ENCODE measurements around the gene TBC1D10B. TPM values are rescaled to one million over a fixed set of nuclear protein-coding genes. Genes with fewer than 3 reads are reported as not detected.
"Not testable (repeated sequence)": the region's sequence is repeated elsewhere in the genome, so short reads cannot be mapped to it uniquely, and the experiment has no call there.

Gene TBC1D10B
- total and polyA plus RNA-seq, 2 of the 8 experiments (the other 6 are each of a cell fraction or from before 2014, with no cell fraction given), result 15.4 to 28.6 TPM

- H3K27me3 ChIP-seq (replicated peaks in 1 of 4; ENCODE audit: control insufficient read depth in 3 of 4, extremely low read depth in 1 of 4, insufficient read depth in 3 of 4, low read length in 3 of 4); H4K91ac ChIP-seq (replicated peaks; ENCODE audit: insufficient read length, low read length); H3K79me1 ChIP-seq (ENCODE audit: low read depth, low read length); H3K9me3 ChIP-seq (ENCODE audit: insufficient read depth in 2 of 2, low read depth in 1 of 2, low read length in 1 of 2); H3K4me1 ChIP-seq (replicated peaks in 1 of 4; ENCODE audit: control insufficient read depth in 3 of 4, insufficient read depth in 4 of 4, low read length in 3 of 4); H3K14ac ChIP-seq (ENCODE audit: insufficient read length); H2AK5ac ChIP-seq (ENCODE audit: low read depth, low read length); H3K18ac ChIP-seq (ENCODE audit: extremely low read depth, low read length); H3K23ac ChIP-seq (ENCODE audit: insufficient read length); H3K4me2 ChIP-seq (ENCODE audit: insufficient read depth in 1 of 2, low read depth in 2 of 2, low read length in 2 of 2); CTCF ChIA-PET (ENCODE audit: partially characterized antibody); DNase-seq (ENCODE audit: low read depth in 1 of 2, low spot score in 2 of 2); H3K56ac ChIP-seq (replicated peaks; ENCODE audit: insufficient read length, low read depth, low read length); POLR2A ChIA-PET (ENCODE audit: partially characterized antibody); H3K9ac ChIP-seq (replicated peaks in 1 of 4; ENCODE audit: extremely low read depth in 1 of 4, low read depth in 3 of 4, low read length in 3 of 4); H3K27ac ChIP-seq (ENCODE audit: low read depth, low read length); H2BK15ac ChIP-seq (ENCODE audit: low read length); H2BK120ac ChIP-seq (replicated peaks; ENCODE audit: low read depth, low read length); H3K79me2 ChIP-seq (ENCODE audit: control insufficient read depth in 1 of 2, insufficient read depth in 2 of 2, low read length in 2 of 2); H2BK5ac ChIP-seq (ENCODE audit: low read depth, low read length); H4K20me1 ChIP-seq (replicated peaks in 1 of 2; ENCODE audit: control insufficient read depth in 1 of 2, insufficient read depth in 2 of 2, low read length in 2 of 2); H2BK12ac ChIP-seq (ENCODE audit: low read depth, low read length); H4K5ac ChIP-seq (ENCODE audit: insufficient read length, low read depth, low read length); H3K23me2 ChIP-seq (ENCODE audit: low read depth, low read length); H3K4ac ChIP-seq (replicated peaks; ENCODE audit: insufficient read length, low read depth, low read length); H2AFZ ChIP-seq (ENCODE audit: low read length); FAIRE-seq; H3K4me3 ChIP-seq (ENCODE audit: extremely low read depth in 1 of 4, insufficient read depth in 2 of 4, low read depth in 3 of 4, low read length in 4 of 4); H2BK20ac ChIP-seq (ENCODE audit: low read length); H3K36me3 ChIP-seq (ENCODE audit: control insufficient read depth in 2 of 4, insufficient read depth in 4 of 4, low read length in 3 of 4); H4K8ac ChIP-seq (ENCODE audit: extremely low read depth, insufficient read depth, low read length): not testable (repeated sequence)
- WGBS, 2 experiments (ENCODE audit: extremely low coverage in 1 of 2, insufficient coverage in 1 of 2, insufficient read length in 1 of 2, insufficient replicate concordance in 2 of 2, low coverage in 1 of 2, low lambda C conversion rate in 2 of 2, missing lambda C conversion rate in 1 of 2), result 90% methylated on average over 5 of the region's 5 CpGs; no CpG with 5 or more reads in 1 of the 2 experiments
Observed at GRCh38 chr16:30309255-30309654, 61.0 kb downstream of the TBC1D10B start.

Small RNAs within 50 kb of the gene (small RNA-seq; reads per million reads assigned to genes)
- 0.69 reads per million for gene RF00406 (ENCODE audit: insufficient read depth)

Other genes starting within 250 kb of the TBC1D10B start
- 28.7 and 40.1 TPM in 2 replicates for gene MAPK3, start 247.3 kb downstream of the TBC1D10B start, total RNA-seq (2021; fragmentation: NEBNext Ultra II Directional; extraction: Animal tissue kit (Norgen Biotek cat#: 25700))
- 67.9 and 96.1 TPM in 2 replicates for gene MAPK3, start 247.3 kb downstream of the TBC1D10B start, polyA plus RNA-seq (2011; rRNA removed)
- gene CORO1A, start 186.9 kb downstream of the TBC1D10B start, total RNA-seq (2021; fragmentation: NEBNext Ultra II Directional; extraction: Animal tissue kit (Norgen Biotek cat#: 25700)), result 11.7 and 12.1 TPM in 2 replicates
- gene CORO1A, start 186.9 kb downstream of the TBC1D10B start, polyA plus RNA-seq (2011; rRNA removed), result 10.9 and 11.8 TPM in 2 replicates
- 208 and 211 TPM in 2 replicates for gene BOLA2B, start 176.8 kb downstream of the TBC1D10B start, total RNA-seq (2021; fragmentation: NEBNext Ultra II Directional; extraction: Animal tissue kit (Norgen Biotek cat#: 25700))
- gene BOLA2B, start 176.8 kb downstream of the TBC1D10B start, polyA plus RNA-seq (2011; rRNA removed), result 872 and 991 TPM in 2 replicates
- 18.2 and 36.9 TPM in 2 replicates for gene SLX1A, start 176.6 kb downstream of the TBC1D10B start, total RNA-seq (2021; fragmentation: NEBNext Ultra II Directional; extraction: Animal tissue kit (Norgen Biotek cat#: 25700))
- gene SLX1A, start 176.6 kb downstream of the TBC1D10B start, polyA plus RNA-seq (2011; rRNA removed), result 4.7 and 7.3 TPM in 2 replicates
- 10.9 and 13.8 TPM in 2 replicates for gene SULT1A3, start 171.2 kb downstream of the TBC1D10B start, total RNA-seq (2021; fragmentation: NEBNext Ultra II Directional; extraction: Animal tissue kit (Norgen Biotek cat#: 25700))
- gene SULT1A3, start 171.2 kb downstream of the TBC1D10B start, polyA plus RNA-seq (2011; rRNA removed), result 1.9 and 4.4 TPM in 2 replicates
- gene NPIPB13, start 122.0 kb downstream of the TBC1D10B start, total RNA-seq (2021; fragmentation: NEBNext Ultra II Directional; extraction: Animal tissue kit (Norgen Biotek cat#: 25700)), result 13.5 and 15.5 TPM in 2 replicates
- gene NPIPB13, start 122.0 kb downstream of the TBC1D10B start, polyA plus RNA-seq (2011; rRNA removed), result 4.3 and 6.0 TPM in 2 replicates
- 55.3 and 55.4 TPM in 2 replicates for gene CD2BP2, start 15.2 kb downstream of the TBC1D10B start, total RNA-seq (2021; fragmentation: NEBNext Ultra II Directional; extraction: Animal tissue kit (Norgen Biotek cat#: 25700))
- 22.4 and 30.4 TPM in 2 replicates for gene CD2BP2, start 15.2 kb downstream of the TBC1D10B start, polyA plus RNA-seq (2011; rRNA removed)
- 1.2 TPM in 1 of 2 replicates, not detected in the other for gene MYL11, start 4.3 kb upstream of the TBC1D10B start, total RNA-seq (2021; fragmentation: NEBNext Ultra II Directional; extraction: Animal tissue kit (Norgen Biotek cat#: 25700))
- 1.4 and 1.5 TPM in 2 replicates for gene MYL11, start 4.3 kb upstream of the TBC1D10B start, polyA plus RNA-seq (2011; rRNA removed)
- gene SEPTIN1, start 12.1 kb upstream of the TBC1D10B start, total RNA-seq (2021; fragmentation: NEBNext Ultra II Directional; extraction: Animal tissue kit (Norgen Biotek cat#: 25700)), result 0.84 and 1.4 TPM in 2 replicates
- 0.24 and 0.57 TPM in 2 replicates for gene SEPTIN1, start 12.1 kb upstream of the TBC1D10B start, polyA plus RNA-seq (2011; rRNA removed)
- 40.6 and 41.2 TPM in 2 replicates for gene ZNF48, start 24.9 kb upstream of the TBC1D10B start, total RNA-seq (2021; fragmentation: NEBNext Ultra II Directional; extraction: Animal tissue kit (Norgen Biotek cat#: 25700))
- 30.4 and 39.6 TPM in 2 replicates for gene ZNF48, start 24.9 kb upstream of the TBC1D10B start, polyA plus RNA-seq (2011; rRNA removed)
- gene ZNF771, start 37.1 kb upstream of the TBC1D10B start, total RNA-seq (2021; fragmentation: NEBNext Ultra II Directional; extraction: Animal tissue kit (Norgen Biotek cat#: 25700)), result 9.6 and 10.6 TPM in 2 replicates
- gene ZNF771, start 37.1 kb upstream of the TBC1D10B start, polyA plus RNA-seq (2011; rRNA removed), result 15.7 and 20.2 TPM in 2 replicates
- gene DCTPP1, start 59.5 kb upstream of the TBC1D10B start, total RNA-seq (2021; fragmentation: NEBNext Ultra II Directional; extraction: Animal tissue kit (Norgen Biotek cat#: 25700)), result 90.4 and 94.5 TPM in 2 replicates
- 103 and 105 TPM in 2 replicates for gene DCTPP1, start 59.5 kb upstream of the TBC1D10B start, polyA plus RNA-seq (2011; rRNA removed)
- 61.8 and 62.0 TPM in 2 replicates for gene SEPHS2, start 75.4 kb upstream of the TBC1D10B start, total RNA-seq (2021; fragmentation: NEBNext Ultra II Directional; extraction: Animal tissue kit (Norgen Biotek cat#: 25700))
- gene SEPHS2, start 75.4 kb upstream of the TBC1D10B start, polyA plus RNA-seq (2011; rRNA removed), result 27.5 and 28.2 TPM in 2 replicates
- gene ITGAL, start 102.2 kb upstream of the TBC1D10B start, total RNA-seq (2021; fragmentation: NEBNext Ultra II Directional; extraction: Animal tissue kit (Norgen Biotek cat#: 25700)), result not detected in 2 replicates
- gene ITGAL, start 102.2 kb upstream of the TBC1D10B start, polyA plus RNA-seq (2011; rRNA removed), result 0.02 TPM in 1 of 2 replicates, not detected in the other
- gene ZNF768, start 156.1 kb upstream of the TBC1D10B start, total RNA-seq (2021; fragmentation: NEBNext Ultra II Directional; extraction: Animal tissue kit (Norgen Biotek cat#: 25700)), result 34.7 and 36.1 TPM in 2 replicates
- 47.7 and 63.3 TPM in 2 replicates for gene ZNF768, start 156.1 kb upstream of the TBC1D10B start, polyA plus RNA-seq (2011; rRNA removed)
- 10.3 and 12.0 TPM in 2 replicates for gene ZNF747, start 164.4 kb upstream of the TBC1D10B start, total RNA-seq (2021; fragmentation: NEBNext Ultra II Directional; extraction: Animal tissue kit (Norgen Biotek cat#: 25700))
- 9.9 and 10.7 TPM in 2 replicates for gene ZNF747, start 164.4 kb upstream of the TBC1D10B start, polyA plus RNA-seq (2011; rRNA removed)
- 7.7 and 8.4 TPM in 2 replicates for gene ZNF764, start 187.9 kb upstream of the TBC1D10B start, total RNA-seq (2021; fragmentation: NEBNext Ultra II Directional; extraction: Animal tissue kit (Norgen Biotek cat#: 25700))
- 5.7 and 8.3 TPM in 2 replicates for gene ZNF764, start 187.9 kb upstream of the TBC1D10B start, polyA plus RNA-seq (2011; rRNA removed)
- gene ZNF688, start 201.2 kb upstream of the TBC1D10B start, total RNA-seq (2021; fragmentation: NEBNext Ultra II Directional; extraction: Animal tissue kit (Norgen Biotek cat#: 25700)), result 3.5 and 3.7 TPM in 2 replicates
- gene ZNF688, start 201.2 kb upstream of the TBC1D10B start, polyA plus RNA-seq (2011; rRNA removed), result 2.7 and 6.3 TPM in 2 replicates
- gene ZNF785, start 215.2 kb upstream of the TBC1D10B start, total RNA-seq (2021; fragmentation: NEBNext Ultra II Directional; extraction: Animal tissue kit (Norgen Biotek cat#: 25700)), result 12.9 and 14.8 TPM in 2 replicates
- gene ZNF785, start 215.2 kb upstream of the TBC1D10B start, polyA plus RNA-seq (2011; rRNA removed), result 8.6 and 11.7 TPM in 2 replicates
- 14.2 and 14.3 TPM in 2 replicates for gene ZNF689, start 239.9 kb upstream of the TBC1D10B start, total RNA-seq (2021; fragmentation: NEBNext Ultra II Directional; extraction: Animal tissue kit (Norgen Biotek cat#: 25700))
- 15.3 and 19.0 TPM in 2 replicates for gene ZNF689, start 239.9 kb upstream of the TBC1D10B start, polyA plus RNA-seq (2011; rRNA removed)